Liver (tissue), 9 donors: ENCODE measurements around the gene MICU2. TPM values are rescaled to one million over a fixed set of nuclear protein-coding genes. Genes with fewer than 3 reads are reported as not detected.

ENCODE experiments used
- DNase-seq: peaks from one replicate; pipeline ENCODE4 v3.0.0-alpha.2; 2017; ENCODE audit warnings: low spot score
- H3K27ac ChIP-seq, 2 donors: one replicate each; pipeline ENCODE4 v1.7.0; 2013; ENCODE audit warnings: inconsistent platforms in 2 of 2, low read length in 2 of 2, control low read depth in 1 of 2, low read depth in 1 of 2, mild to moderate bottlenecking in 1 of 2
- H3K27me3 ChIP-seq, 4 donors: one replicate each; pipeline versions ENCODE4 v1.6.1 to v1.7.0; 2013; ENCODE audit warnings: low read length in 3 of 4, inconsistent platforms in 1 of 4, mild to moderate bottlenecking in 1 of 4, moderate library complexity in 1 of 4; ENCODE audit not compliant: control insufficient read depth in 4 of 4, insufficient read depth in 4 of 4
- H3K36me3 ChIP-seq, 4 donors: one replicate each; pipeline versions ENCODE4 v1.6.1 to v1.7.0; 2013; ENCODE audit warnings: low read length in 3 of 4, mild to moderate bottlenecking in 3 of 4, low read depth in 1 of 4, moderate library complexity in 1 of 4; ENCODE audit not compliant: control insufficient read depth in 4 of 4, insufficient read depth in 3 of 4
- H3K4me1 ChIP-seq, 4 donors: one replicate each; pipeline versions ENCODE4 v1.6.1 to v1.7.0; 2013; ENCODE audit warnings: low read length in 3 of 4, mild to moderate bottlenecking in 3 of 4, moderate library complexity in 1 of 4; ENCODE audit not compliant: control insufficient read depth in 4 of 4, insufficient read depth in 4 of 4
- H3K4me3 ChIP-seq, 3 donors: one replicate each; pipeline versions ENCODE4 v1.6.1 to v1.7.0; 2013; ENCODE audit warnings: low read length in 3 of 3, control low read depth in 1 of 3, low read depth in 1 of 3, mild to moderate bottlenecking in 1 of 3
- H3K9ac ChIP-seq, 2 donors: one replicate each; pipeline ENCODE4 v1.7.0; 2013; ENCODE audit warnings: low read length in 2 of 2, mild to moderate bottlenecking in 2 of 2, moderate library complexity in 2 of 2, control low read depth in 1 of 2, low read depth in 1 of 2
- H3K9me3 ChIP-seq, 4 donors: one replicate each; pipeline versions ENCODE4 v1.6.1 to v1.7.0; 2013; ENCODE audit warnings: low read length in 3 of 4; ENCODE audit not compliant: control insufficient read depth in 4 of 4
- ATF3 ChIP-seq: IDR thresholded peaks from 2 replicates; pipeline ENCODE4 v1.6.1; 2016; ENCODE audit warnings: antibody characterized with exemption
- EGR1 ChIP-seq, 2 donors: IDR thresholded peaks; 2 replicates each; pipeline ENCODE4 v1.6.1; 2016 to 2018; ENCODE audit warnings: antibody characterized with exemption in 2 of 2, low read depth in 2 of 2
- FOXA1 ChIP-seq: IDR thresholded peaks from 2 replicates; pipeline ENCODE4 v1.6.1; 2016; ENCODE audit warnings: antibody characterized with exemption
- FOXA2 ChIP-seq: IDR thresholded peaks from 2 replicates; pipeline ENCODE4 v1.6.1; 2016; ENCODE audit warnings: antibody characterized with exemption
- GABPA ChIP-seq, 2 donors: IDR thresholded peaks in 1 of 2; conservative IDR thresholded peaks in 1 of 2; 2 replicates each; pipeline ENCODE4 v1.6.1; 2016; ENCODE audit warnings: antibody characterized with exemption in 2 of 2, mild to moderate bottlenecking in 1 of 2, moderate library complexity in 1 of 2
- HNF4A ChIP-seq, 2 donors: conservative IDR thresholded peaks; 2 replicates each; pipeline ENCODE4 v1.6.1; 2016; ENCODE audit warnings: antibody characterized with exemption in 2 of 2, mild to moderate bottlenecking in 2 of 2
- HNF4G ChIP-seq: IDR thresholded peaks from 2 replicates; pipeline ENCODE4 v1.6.1; 2016; ENCODE audit warnings: antibody characterized with exemption
- JUND ChIP-seq, 2 donors: IDR thresholded peaks; 2 replicates each; pipeline ENCODE4 v1.6.1; 2016; ENCODE audit warnings: antibody characterized with exemption in 2 of 2
- MAX ChIP-seq: IDR thresholded peaks from 2 replicates; pipeline ENCODE4 v1.6.1; 2016; ENCODE audit warnings: antibody characterized with exemption
- NR2F2 ChIP-seq: IDR thresholded peaks from 2 replicates; pipeline ENCODE4 v1.6.1; 2016; ENCODE audit warnings: antibody characterized with exemption
- RAD21 ChIP-seq, 2 donors: IDR thresholded peaks; 2 replicates each; pipeline ENCODE4 v1.6.1; 2016; ENCODE audit warnings: antibody characterized with exemption in 2 of 2, mild to moderate bottlenecking in 2 of 2
- RXRA ChIP-seq, 2 donors: IDR thresholded peaks; 2 replicates each; pipeline ENCODE4 v1.6.1; 2017 to 2018; ENCODE audit warnings: antibody characterized with exemption in 2 of 2, mild to moderate bottlenecking in 1 of 2
- SP1 ChIP-seq: IDR thresholded peaks from 2 replicates; pipeline ENCODE4 v1.6.1; 2018; ENCODE audit warnings: antibody characterized with exemption, mild to moderate bottlenecking
- TAF1 ChIP-seq: conservative IDR thresholded peaks from 2 replicates; pipeline ENCODE4 v1.6.1; 2016; ENCODE audit warnings: antibody characterized with exemption, mild to moderate bottlenecking
- YY1 ChIP-seq: IDR thresholded peaks from 2 replicates; pipeline ENCODE4 v1.6.1; 2016; ENCODE audit warnings: antibody characterized with exemption, mild to moderate bottlenecking
- WGBS: extraction: QIAGEN DNeasy Blood & Tissue Kit; methylation state at CpG from one replicate; pipeline ENCODE4 v1.1.7; 2013; 5-methylcytosine and 5-hydroxymethylcytosine counted together
- polyA plus RNA-seq, 2 donors: library from polyadenylated mRNA; stranded (reverse) in 1 of 2; unstranded in 1 of 2; fragments of 200-250 nt in 1 of 2; fragments of >200 nt in 1 of 2; fragmentation: Nextera tagmentation in 1 of 2; extraction: Ambion mirVana in 1 of 2; gene quantifications; one replicate each; pipeline versions ENCODE4 v1.2.1 to v1.2.3, GENCODE V29; 2013 to 2015
- total RNA-seq, 2 donors: library from RNA; depleted of rRNA; stranded (reverse); fragments of >200 nt; gene quantifications; one replicate each; pipeline ENCODE4 v1.2.3, GENCODE V29; 2014
- TF ChIP-seq, protein P1 (sequence below): fragments of 150-350 bp; IDR thresholded peaks from 2 replicates; pipeline ENCODE4 v1.5.1; 2017; ENCODE audit warnings: improper control_type of control experiment, low read depth, low read length; ENCODE audit not compliant: missing input control
- TF ChIP-seq, protein P2 (sequence below): IDR thresholded peaks from 2 replicates; pipeline ENCODE4 v1.6.1; 2016; ENCODE audit warnings: antibody characterized with exemption, mild to moderate bottlenecking
- TF ChIP-seq, protein P3 (sequence below): IDR thresholded peaks from 2 replicates; pipeline ENCODE4 v1.6.1; 2016; ENCODE audit warnings: antibody characterized with exemption
- donor health status: healthy.
- donor health status: healthy.
- donor health status: healthy.
- donor health status: healthy.
- donor health status: healthy.

MICU2 gene
- total and polyA plus RNA-seq, 4 donors = 19.4 to 42.9 (median 24.8) TPM

GRCh38 chr13:21576426-21576825 lies 27.5 kb downstream of the MICU2 start:
- TF ChIP-seq YY1 = no peak
- no peak for TF ChIP-seq FOXA1
- TF ChIP-seq FOXA2 = no peak
- no peak for TF ChIP-seq ATF3
- TF ChIP-seq JUND (IDR thresholded peaks at IDR 0.05) = no peak
- TF ChIP-seq, protein P1, sequence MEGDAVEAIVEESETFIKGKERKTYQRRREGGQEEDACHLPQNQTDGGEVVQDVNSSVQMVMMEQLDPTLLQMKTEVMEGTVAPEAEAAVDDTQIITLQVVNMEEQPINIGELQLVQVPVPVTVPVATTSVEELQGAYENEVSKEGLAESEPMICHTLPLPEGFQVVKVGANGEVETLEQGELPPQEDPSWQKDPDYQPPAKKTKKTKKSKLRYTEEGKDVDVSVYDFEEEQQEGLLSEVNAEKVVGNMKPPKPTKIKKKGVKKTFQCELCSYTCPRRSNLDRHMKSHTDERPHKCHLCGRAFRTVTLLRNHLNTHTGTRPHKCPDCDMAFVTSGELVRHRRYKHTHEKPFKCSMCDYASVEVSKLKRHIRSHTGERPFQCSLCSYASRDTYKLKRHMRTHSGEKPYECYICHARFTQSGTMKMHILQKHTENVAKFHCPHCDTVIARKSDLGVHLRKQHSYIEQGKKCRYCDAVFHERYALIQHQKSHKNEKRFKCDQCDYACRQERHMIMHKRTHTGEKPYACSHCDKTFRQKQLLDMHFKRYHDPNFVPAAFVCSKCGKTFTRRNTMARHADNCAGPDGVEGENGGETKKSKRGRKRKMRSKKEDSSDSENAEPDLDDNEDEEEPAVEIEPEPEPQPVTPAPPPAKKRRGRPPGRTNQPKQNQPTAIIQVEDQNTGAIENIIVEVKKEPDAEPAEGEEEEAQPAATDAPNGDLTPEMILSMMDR = no peak
- no peak for TF ChIP-seq GABPA (IDR thresholded peaks at IDR 0.05 in 1 of 2, conservative IDR thresholded peaks at IDR 0.05 in 1 of 2)
- no peak for TF ChIP-seq TAF1
- TF ChIP-seq SP1 = no peak
- TF ChIP-seq RAD21 (IDR thresholded peaks at IDR 0.05) = no peak
- no peak for TF ChIP-seq HNF4G
- TF ChIP-seq RXRA (IDR thresholded peaks at IDR 0.05) = no peak
- TF ChIP-seq HNF4A (conservative IDR thresholded peaks at IDR 0.05) = no peak
- TF ChIP-seq, protein P2, sequence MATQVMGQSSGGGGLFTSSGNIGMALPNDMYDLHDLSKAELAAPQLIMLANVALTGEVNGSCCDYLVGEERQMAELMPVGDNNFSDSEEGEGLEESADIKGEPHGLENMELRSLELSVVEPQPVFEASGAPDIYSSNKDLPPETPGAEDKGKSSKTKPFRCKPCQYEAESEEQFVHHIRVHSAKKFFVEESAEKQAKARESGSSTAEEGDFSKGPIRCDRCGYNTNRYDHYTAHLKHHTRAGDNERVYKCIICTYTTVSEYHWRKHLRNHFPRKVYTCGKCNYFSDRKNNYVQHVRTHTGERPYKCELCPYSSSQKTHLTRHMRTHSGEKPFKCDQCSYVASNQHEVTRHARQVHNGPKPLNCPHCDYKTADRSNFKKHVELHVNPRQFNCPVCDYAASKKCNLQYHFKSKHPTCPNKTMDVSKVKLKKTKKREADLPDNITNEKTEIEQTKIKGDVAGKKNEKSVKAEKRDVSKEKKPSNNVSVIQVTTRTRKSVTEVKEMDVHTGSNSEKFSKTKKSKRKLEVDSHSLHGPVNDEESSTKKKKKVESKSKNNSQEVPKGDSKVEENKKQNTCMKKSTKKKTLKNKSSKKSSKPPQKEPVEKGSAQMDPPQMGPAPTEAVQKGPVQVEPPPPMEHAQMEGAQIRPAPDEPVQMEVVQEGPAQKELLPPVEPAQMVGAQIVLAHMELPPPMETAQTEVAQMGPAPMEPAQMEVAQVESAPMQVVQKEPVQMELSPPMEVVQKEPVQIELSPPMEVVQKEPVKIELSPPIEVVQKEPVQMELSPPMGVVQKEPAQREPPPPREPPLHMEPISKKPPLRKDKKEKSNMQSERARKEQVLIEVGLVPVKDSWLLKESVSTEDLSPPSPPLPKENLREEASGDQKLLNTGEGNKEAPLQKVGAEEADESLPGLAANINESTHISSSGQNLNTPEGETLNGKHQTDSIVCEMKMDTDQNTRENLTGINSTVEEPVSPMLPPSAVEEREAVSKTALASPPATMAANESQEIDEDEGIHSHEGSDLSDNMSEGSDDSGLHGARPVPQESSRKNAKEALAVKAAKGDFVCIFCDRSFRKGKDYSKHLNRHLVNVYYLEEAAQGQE = no peak
- no peak for TF ChIP-seq NR2F2
- TF ChIP-seq MAX = no peak
- no peak for DNase-seq
- H3K9me3 ChIP-seq = no peaks in the 10 kb centered on the region
- H3K27me3 ChIP-seq = no peaks in the 10 kb centered on the region
- H3K4me1 ChIP-seq = peaks cover 0 to 1% (median 0%) of the 10 kb centered on the region in 4 donors
- no peak overlapping the region for H3K27ac ChIP-seq
- H3K4me3 ChIP-seq = no peak overlapping the region
- H3K9ac ChIP-seq = no peak overlapping the region
- H3K36me3 ChIP-seq = no peaks in the 10 kb centered on the region

DNA sequence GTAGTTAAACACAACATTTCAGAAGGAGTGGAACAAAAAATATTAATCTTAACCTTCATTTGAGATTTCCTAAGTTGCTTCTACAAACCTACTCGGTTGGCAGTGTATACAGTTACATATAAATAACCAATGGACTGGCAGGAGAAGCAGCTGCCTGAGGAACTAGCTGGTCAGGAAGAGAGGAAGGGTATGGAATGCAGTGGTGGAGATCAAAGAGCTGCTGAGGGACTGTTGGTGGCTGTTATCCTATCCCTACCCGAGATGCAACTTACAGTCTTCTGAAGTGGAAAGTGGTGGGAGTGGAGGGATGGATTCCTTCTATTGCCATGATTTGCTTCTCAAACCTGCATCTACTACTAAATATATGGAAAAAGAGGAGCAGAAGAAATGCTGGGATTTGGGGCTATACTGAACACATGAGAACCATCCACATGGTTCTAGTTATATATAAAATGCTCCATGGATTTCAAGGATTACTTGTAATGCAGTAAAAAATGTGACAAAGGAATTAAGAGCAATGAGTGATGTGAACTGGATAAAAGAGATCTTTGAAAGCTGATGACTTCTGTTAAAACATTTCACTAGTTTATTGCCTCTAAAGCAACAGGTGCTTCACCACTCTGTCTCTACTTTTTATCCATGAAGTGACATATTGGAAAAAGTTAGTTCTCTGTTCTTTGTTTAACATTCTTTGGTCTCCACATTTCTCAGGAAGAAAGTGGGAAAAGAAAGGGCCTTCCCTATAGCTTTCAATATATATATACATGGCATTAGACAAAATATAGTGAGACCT lies 29.9 kb downstream of the MICU2 start:
- Histone ChIP-seq H3K36me3 (no peaks in the 10 kb centered on the region), H3K9ac (no peak overlapping the region), H3K9me3 (no peaks in the 10 kb centered on the region), H3K4me1 (no peaks in the 10 kb centered on the region), H3K4me3 (no peak overlapping the region), H3K27ac (no peak overlapping the region), H3K27me3 (no peaks in the 10 kb centered on the region)
- 93% methylated on average over 2 of the region's 2 CpGs for WGBS
- TF ChIP-seq EGR1 (IDR thresholded peaks at IDR 0.05; ENCODE audit: low read depth in 2 of 2) = no peak
- no peak for TF ChIP-seq SP1
- no peak for TF ChIP-seq GABPA (IDR thresholded peaks at IDR 0.05 in 1 of 2, conservative IDR thresholded peaks at IDR 0.05 in 1 of 2)
- TF ChIP-seq ATF3 = no peak
- TF ChIP-seq MAX = no peak
- no peak for TF ChIP-seq TAF1
- TF ChIP-seq, protein P3, sequence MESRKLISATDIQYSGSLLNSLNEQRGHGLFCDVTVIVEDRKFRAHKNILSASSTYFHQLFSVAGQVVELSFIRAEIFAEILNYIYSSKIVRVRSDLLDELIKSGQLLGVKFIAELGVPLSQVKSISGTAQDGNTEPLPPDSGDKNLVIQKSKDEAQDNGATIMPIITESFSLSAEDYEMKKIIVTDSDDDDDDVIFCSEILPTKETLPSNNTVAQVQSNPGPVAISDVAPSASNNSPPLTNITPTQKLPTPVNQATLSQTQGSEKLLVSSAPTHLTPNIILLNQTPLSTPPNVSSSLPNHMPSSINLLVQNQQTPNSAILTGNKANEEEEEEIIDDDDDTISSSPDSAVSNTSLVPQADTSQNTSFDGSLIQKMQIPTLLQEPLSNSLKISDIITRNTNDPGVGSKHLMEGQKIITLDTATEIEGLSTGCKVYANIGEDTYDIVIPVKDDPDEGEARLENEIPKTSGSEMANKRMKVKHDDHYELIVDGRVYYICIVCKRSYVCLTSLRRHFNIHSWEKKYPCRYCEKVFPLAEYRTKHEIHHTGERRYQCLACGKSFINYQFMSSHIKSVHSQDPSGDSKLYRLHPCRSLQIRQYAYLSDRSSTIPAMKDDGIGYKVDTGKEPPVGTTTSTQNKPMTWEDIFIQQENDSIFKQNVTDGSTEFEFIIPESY = no peak
- no peak for TF ChIP-seq HNF4G
- TF ChIP-seq JUND (IDR thresholded peaks at IDR 0.05) = no peak
- no peak for TF ChIP-seq RXRA (IDR thresholded peaks at IDR 0.05)
- no peak for DNase-seq
